Measurements from ENCODE around the gene LRRC3.

LRRC3 gene

DNA sequence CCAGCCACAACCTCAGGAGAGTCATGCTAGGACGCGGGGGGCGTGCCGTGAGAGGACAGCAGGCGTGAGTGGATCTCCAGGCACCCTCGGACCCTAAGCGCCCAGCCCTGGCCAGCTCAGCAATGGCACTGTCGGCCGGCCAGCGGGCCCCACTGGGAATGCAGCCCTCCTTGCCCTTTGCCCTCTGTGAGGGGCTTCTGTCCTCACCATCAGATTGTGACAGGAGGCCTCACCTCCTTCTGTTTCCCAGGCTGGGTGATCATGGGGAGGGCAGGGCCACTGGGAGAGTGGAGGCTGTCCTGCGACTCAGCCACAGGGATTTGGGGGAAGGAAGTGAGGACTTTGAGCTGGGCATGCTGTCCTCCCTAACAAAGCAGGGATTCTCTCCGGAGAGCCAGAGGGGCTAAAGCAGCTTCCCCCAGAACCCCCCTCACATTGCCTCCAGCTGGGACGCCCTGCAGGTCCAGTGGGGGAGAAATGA is 6.6 kb upstream of the LRRC3 start:
- Histone ChIP-seq H3K79me2 (ENCODE audit: insufficient read depth, low read depth) (no peaks in the 10 kb centered on the region), H2AFZ (ENCODE audit: low read depth) (no peak overlapping the region), H4K20me1 (ENCODE audit: insufficient read depth) (no peaks in the 10 kb centered on the region), H3K4me1 (ENCODE audit: low read depth, poor library complexity, severe bottlenecking) (no peaks in the 10 kb centered on the region), H3K4me3 (IDR thresholded peaks at IDR 0.05; ENCODE audit: insufficient read depth, low read depth, low read length) (no peak overlapping the region), H3K36me3 (ENCODE audit: insufficient read depth) (no peaks in the 10 kb centered on the region), H3K27me3 (ENCODE audit: insufficient read depth, low read depth) (peaks cover 92% of the 10 kb centered on the region), H3K4me2 (no peak overlapping the region), H3K9ac (no peak overlapping the region), H3K27ac (no peak overlapping the region)
- TF ChIP-seq, protein P1, sequence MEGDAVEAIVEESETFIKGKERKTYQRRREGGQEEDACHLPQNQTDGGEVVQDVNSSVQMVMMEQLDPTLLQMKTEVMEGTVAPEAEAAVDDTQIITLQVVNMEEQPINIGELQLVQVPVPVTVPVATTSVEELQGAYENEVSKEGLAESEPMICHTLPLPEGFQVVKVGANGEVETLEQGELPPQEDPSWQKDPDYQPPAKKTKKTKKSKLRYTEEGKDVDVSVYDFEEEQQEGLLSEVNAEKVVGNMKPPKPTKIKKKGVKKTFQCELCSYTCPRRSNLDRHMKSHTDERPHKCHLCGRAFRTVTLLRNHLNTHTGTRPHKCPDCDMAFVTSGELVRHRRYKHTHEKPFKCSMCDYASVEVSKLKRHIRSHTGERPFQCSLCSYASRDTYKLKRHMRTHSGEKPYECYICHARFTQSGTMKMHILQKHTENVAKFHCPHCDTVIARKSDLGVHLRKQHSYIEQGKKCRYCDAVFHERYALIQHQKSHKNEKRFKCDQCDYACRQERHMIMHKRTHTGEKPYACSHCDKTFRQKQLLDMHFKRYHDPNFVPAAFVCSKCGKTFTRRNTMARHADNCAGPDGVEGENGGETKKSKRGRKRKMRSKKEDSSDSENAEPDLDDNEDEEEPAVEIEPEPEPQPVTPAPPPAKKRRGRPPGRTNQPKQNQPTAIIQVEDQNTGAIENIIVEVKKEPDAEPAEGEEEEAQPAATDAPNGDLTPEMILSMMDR (conservative IDR thresholded peaks at IDR 0.05; ENCODE audit: low read depth, low read length), result no peak

DNA sequence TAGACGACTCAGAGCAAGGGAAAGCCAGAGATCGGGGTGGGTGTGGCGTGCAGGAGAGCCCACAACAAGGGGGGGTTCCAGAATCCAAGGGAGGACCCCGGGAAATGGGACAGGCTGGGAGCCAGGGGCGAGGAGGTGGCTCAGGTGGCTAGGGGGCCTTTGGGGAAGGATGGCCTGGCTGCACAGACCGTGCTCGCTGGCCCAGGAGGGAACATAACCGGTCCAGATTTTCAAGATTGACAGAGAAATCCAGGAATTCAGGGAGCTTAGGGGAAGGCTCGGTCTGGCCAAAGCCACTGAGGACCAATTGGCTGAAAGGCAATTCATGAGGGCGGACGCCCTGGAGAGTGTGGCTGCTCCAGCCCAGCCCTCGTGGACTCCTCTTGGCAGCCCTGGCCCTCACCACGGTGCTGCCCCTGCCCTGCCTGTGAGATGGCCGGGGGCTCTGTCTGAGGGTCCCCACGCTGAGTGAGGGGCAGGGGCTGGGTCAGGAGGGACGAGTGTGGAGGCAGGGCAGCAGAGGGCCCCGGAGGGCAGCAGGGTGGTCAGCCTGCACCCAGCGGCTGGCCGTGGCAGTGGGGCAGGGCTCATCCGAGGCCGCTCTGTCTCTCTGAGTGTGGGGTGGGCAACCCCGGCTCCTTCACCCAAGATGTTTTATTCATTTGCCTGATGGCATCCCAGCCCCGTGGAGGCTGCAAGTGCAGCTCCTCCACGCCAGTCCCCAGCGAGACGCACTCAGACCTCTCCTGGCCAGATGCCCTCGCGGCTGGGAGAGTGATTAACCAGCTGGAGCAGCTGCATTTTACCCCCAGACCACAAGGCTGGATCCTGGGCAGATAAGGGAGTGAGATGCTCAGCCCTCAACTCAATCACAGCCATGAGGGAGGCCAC is 5.6 kb upstream of the LRRC3 start:
- H4K20me1 ChIP-seq (ENCODE audit: insufficient read depth), result no peaks in the 10 kb centered on the region
- no peak overlapping the region for H3K9ac ChIP-seq

GRCh38 chr21:44450402-44450801 is 4.9 kb upstream of the LRRC3 start:
- Histone ChIP-seq H3K9ac (no peak overlapping the region), H3K79me2 (ENCODE audit: insufficient read depth, low read depth) (no peaks in the 10 kb centered on the region), H4K20me1 (ENCODE audit: insufficient read depth) (no peaks in the 10 kb centered on the region), H3K36me3 (ENCODE audit: insufficient read depth) (no peaks in the 10 kb centered on the region), H3K4me2 (no peak overlapping the region), H3K4me3 (IDR thresholded peaks at IDR 0.05; ENCODE audit: insufficient read depth, low read depth, low read length) (no peak overlapping the region), H3K27ac (no peak overlapping the region), H3K27me3 (ENCODE audit: insufficient read depth, low read depth) (peaks cover 90% of the 10 kb centered on the region), H3K4me1 (ENCODE audit: low read depth, poor library complexity, severe bottlenecking) (no peaks in the 10 kb centered on the region), H2AFZ (ENCODE audit: low read depth) (no peak overlapping the region)
- TF ChIP-seq, protein P1 (conservative IDR thresholded peaks at IDR 0.05; ENCODE audit: low read depth, low read length), result no peak

More for the DNA sequence above, 5.6 kb upstream of the LRRC3 start:
- Histone ChIP-seq H3K36me3 (ENCODE audit: insufficient read depth) (no peaks in the 10 kb centered on the region), H3K4me1 (ENCODE audit: low read depth, poor library complexity, severe bottlenecking) (no peaks in the 10 kb centered on the region), H3K79me2 (ENCODE audit: insufficient read depth, low read depth) (no peaks in the 10 kb centered on the region), H2AFZ (ENCODE audit: low read depth) (no peak overlapping the region), H3K4me3 (IDR thresholded peaks at IDR 0.05; ENCODE audit: insufficient read depth, low read depth, low read length) (no peak overlapping the region), H3K27me3 (ENCODE audit: insufficient read depth, low read depth) (peaks cover 96% of the 10 kb centered on the region), H3K27ac (no peak overlapping the region), H3K4me2 (no peak overlapping the region)
- TF ChIP-seq, protein P1 (conservative IDR thresholded peaks at IDR 0.05; ENCODE audit: low read depth, low read length), result no peak

DNA sequence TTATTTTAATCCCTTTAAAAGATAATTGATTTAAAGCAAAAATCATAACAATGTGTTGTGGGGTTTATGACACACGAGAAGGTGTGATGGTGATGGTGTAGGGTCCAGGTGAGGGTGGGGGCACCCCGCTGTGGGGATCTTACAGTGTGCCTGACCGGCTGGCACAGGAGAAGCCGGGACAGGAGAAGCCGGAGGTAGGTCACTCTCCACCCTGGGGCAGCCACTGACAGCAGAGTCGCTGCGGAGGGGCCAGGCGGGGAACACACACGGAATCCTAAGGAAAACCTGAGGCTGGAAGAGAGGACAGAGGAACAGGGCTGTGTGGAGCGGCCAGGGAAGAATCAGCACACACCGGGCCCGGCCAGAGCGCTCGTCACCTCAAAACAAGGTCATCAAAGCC is 4.3 kb upstream of the LRRC3 start:
- TF ChIP-seq, protein P1 (conservative IDR thresholded peaks at IDR 0.05; ENCODE audit: low read depth, low read length), result no peak
- H3K27ac ChIP-seq, result no peak overlapping the region
- H3K9ac ChIP-seq, result no peak overlapping the region
- H4K20me1 ChIP-seq (ENCODE audit: insufficient read depth), result no peaks in the 10 kb centered on the region
- H3K4me3 ChIP-seq (IDR thresholded peaks at IDR 0.05; ENCODE audit: insufficient read depth, low read depth, low read length), result no peak overlapping the region
- H3K36me3 ChIP-seq (ENCODE audit: insufficient read depth), result no peaks in the 10 kb centered on the region
- peaks cover 86% of the 10 kb centered on the region for H3K27me3 ChIP-seq (ENCODE audit: insufficient read depth, low read depth)
- H3K4me1 ChIP-seq (ENCODE audit: low read depth, poor library complexity, severe bottlenecking), result no peaks in the 10 kb centered on the region
- H2AFZ ChIP-seq (ENCODE audit: low read depth), result no peak overlapping the region
- no peaks in the 10 kb centered on the region for H3K79me2 ChIP-seq (ENCODE audit: insufficient read depth, low read depth)
- H3K4me2 ChIP-seq, result no peak overlapping the region
